ENCODE data around the gene NDUFAF2. TPM values are rescaled to one million over a fixed set of nuclear protein-coding genes. Genes with fewer than 3 reads are reported as not detected.

The NDUFAF2 gene
- total RNA-seq, 1 experiment from 2014 or later, result 44.5 TPM

GRCh38 chr5:61044545-61044944 lies 99.5 kb downstream of the NDUFAF2 start:
- BruUV-seq (replicated peaks), result no TSS peak
- H3K36me3 Mint-ChIP-seq (ENCODE audit: insufficient read depth, unreplicated experiment), result no peaks in the 10 kb centered on the region
- intact Hi-C loops (cut with micrococcal nuclease; ENCODE audit: unreplicated experiment), result no loop called here
- H3K4me3 Mint-ChIP-seq (ENCODE audit: low read depth, unreplicated experiment), result no peak overlapping the region
- DNase-seq, result no peak
- peaks cover 12% of the 10 kb centered on the region for H3K4me1 Mint-ChIP-seq (ENCODE audit: low read depth, unreplicated experiment)
- H3K9me3 Mint-ChIP-seq (ENCODE audit: low read depth, unreplicated experiment), result peaks cover 2% of the 10 kb centered on the region
- H3K27ac Mint-ChIP-seq (ENCODE audit: unreplicated experiment), result no peak overlapping the region
- CTCF ChIA-PET, result no interaction called here
- no peak for TF ChIP-seq CTCF (IDR thresholded peaks at IDR 0.05; ENCODE audit: unreplicated experiment)
- H3K27me3 Mint-ChIP-seq (ENCODE audit: unreplicated experiment), result no peaks in the 10 kb centered on the region

- no peak overlapping the region for H3K27ac Mint-ChIP-seq (ENCODE audit: unreplicated experiment)
- no peaks in the 10 kb centered on the region for H3K36me3 Mint-ChIP-seq (ENCODE audit: insufficient read depth, unreplicated experiment)
- peaks cover 2% of the 10 kb centered on the region for H3K9me3 Mint-ChIP-seq (ENCODE audit: low read depth, unreplicated experiment)
- CTCF ChIA-PET, result no interaction called here
- DNase-seq, result no peak
- no peak for TF ChIP-seq CTCF (IDR thresholded peaks at IDR 0.05; ENCODE audit: unreplicated experiment)
- no peaks in the 10 kb centered on the region for H3K27me3 Mint-ChIP-seq (ENCODE audit: unreplicated experiment)
- intact Hi-C loops (cut with micrococcal nuclease; ENCODE audit: unreplicated experiment), result no loop called here
- BruUV-seq (replicated peaks), result no TSS peak
- no peak overlapping the region for H3K4me3 Mint-ChIP-seq (ENCODE audit: low read depth, unreplicated experiment)
- peaks cover 26% of the 10 kb centered on the region for H3K4me1 Mint-ChIP-seq (ENCODE audit: low read depth, unreplicated experiment)
Observed at GRCh38 chr5:61047346-61047745, 102.3 kb downstream of the NDUFAF2 start.

- no peak for TF ChIP-seq CTCF (IDR thresholded peaks at IDR 0.05; ENCODE audit: unreplicated experiment)
- Mint-ChIP-seq H3K27ac (ENCODE audit: unreplicated experiment) (no peak overlapping the region), H3K4me1 (ENCODE audit: low read depth, unreplicated experiment) (peaks cover 35% of the 10 kb centered on the region), H3K4me3 (ENCODE audit: low read depth, unreplicated experiment) (no peak overlapping the region), H3K36me3 (ENCODE audit: insufficient read depth, unreplicated experiment) (no peaks in the 10 kb centered on the region), H3K27me3 (ENCODE audit: unreplicated experiment) (no peaks in the 10 kb centered on the region), H3K9me3 (ENCODE audit: low read depth, unreplicated experiment) (peaks cover 2% of the 10 kb centered on the region)
- CTCF ChIA-PET, result no interaction called here
- BruUV-seq (replicated peaks), result no TSS peak
- intact Hi-C loops (cut with micrococcal nuclease; ENCODE audit: unreplicated experiment), result no loop called here
- DNase-seq, result no peak
Observed at GRCh38 chr5:61048534-61048933, 103.5 kb downstream of the NDUFAF2 start.

GRCh38 chr5:61050292-61050691 lies 105.3 kb downstream of the NDUFAF2 start:
- H3K9me3 Mint-ChIP-seq (ENCODE audit: low read depth, unreplicated experiment), result no peaks in the 10 kb centered on the region
- CTCF ChIA-PET, result no interaction called here
- no peak for DNase-seq
- H3K27ac Mint-ChIP-seq (ENCODE audit: unreplicated experiment), result no peak overlapping the region
- intact Hi-C loops (cut with micrococcal nuclease; ENCODE audit: unreplicated experiment), result loop anchor here (5.0 to 10.0 kb wide), 5 partner anchors 93 to 592 kb away; no protein-coding TSS in a partner anchor
- TF ChIP-seq CTCF (IDR thresholded peaks at IDR 0.05; ENCODE audit: unreplicated experiment), result no peak
- no peaks in the 10 kb centered on the region for H3K27me3 Mint-ChIP-seq (ENCODE audit: unreplicated experiment)
- H3K4me3 Mint-ChIP-seq (ENCODE audit: low read depth, unreplicated experiment), result no peak overlapping the region
- no peaks in the 10 kb centered on the region for H3K36me3 Mint-ChIP-seq (ENCODE audit: insufficient read depth, unreplicated experiment)
- no TSS peak for BruUV-seq (replicated peaks)
- H3K4me1 Mint-ChIP-seq (ENCODE audit: low read depth, unreplicated experiment), result peaks cover 37% of the 10 kb centered on the region

All from Calu3 (cell line).